Effector memory CD4-positive, alpha-beta T cell (primary cell): Measurements from ENCODE around the gene ETS2.

Experiments used
- DNase-seq, 3 donors: peaks; one replicate each; pipeline ENCODE4 v3.0.0-alpha.2; 2020
- H3K27ac ChIP-seq: 2 replicates; pipeline ENCODE4 v1.7.0; 2013; ENCODE audit warnings: mild to moderate bottlenecking, low read length, moderate library complexity; ENCODE audit not compliant: insufficient read depth, poor library complexity, severe bottlenecking
- H3K27me3 ChIP-seq: replicated peaks from 2 replicates; pipeline ENCODE4 v1.7.0; 2013; ENCODE audit warnings: mild to moderate bottlenecking, low read length; ENCODE audit not compliant: insufficient read depth, control insufficient read depth, poor library complexity, severe bottlenecking
- H3K36me3 ChIP-seq: 2 replicates; pipeline ENCODE4 v1.7.0; 2013; ENCODE audit warnings: mild to moderate bottlenecking, low read length, moderate library complexity; ENCODE audit not compliant: control insufficient read depth, insufficient read depth
- H3K4me1 ChIP-seq: 2 replicates; pipeline ENCODE4 v1.7.0; 2013; ENCODE audit warnings: low read length, mild to moderate bottlenecking; ENCODE audit not compliant: control insufficient read depth, insufficient read depth, poor library complexity, severe bottlenecking
- H3K4me3 ChIP-seq: 2 replicates; pipeline ENCODE4 v1.7.0; 2013; ENCODE audit warnings: low read length, low read depth, mild to moderate bottlenecking; ENCODE audit not compliant: insufficient read depth, poor library complexity, severe bottlenecking
- H3K9me3 ChIP-seq: 2 replicates; pipeline ENCODE4 v1.7.0; 2013; ENCODE audit warnings: mild to moderate bottlenecking, low read length, moderate library complexity; ENCODE audit not compliant: control insufficient read depth

Gene ETS2

GRCh38 chr21:38817371-38818324 is 11.9 kb downstream of the ETS2 start:
- no peak overlapping the region for H3K27ac ChIP-seq
- no peak for DNase-seq
- H3K4me1 ChIP-seq, result no peaks in the 10 kb centered on the region
- peaks cover 88% of the 10 kb centered on the region for H3K36me3 ChIP-seq
- no peaks in the 10 kb centered on the region for H3K9me3 ChIP-seq
- H3K4me3 ChIP-seq, result no peak overlapping the region
- H3K27me3 ChIP-seq, result no peaks in the 10 kb centered on the region

DNA sequence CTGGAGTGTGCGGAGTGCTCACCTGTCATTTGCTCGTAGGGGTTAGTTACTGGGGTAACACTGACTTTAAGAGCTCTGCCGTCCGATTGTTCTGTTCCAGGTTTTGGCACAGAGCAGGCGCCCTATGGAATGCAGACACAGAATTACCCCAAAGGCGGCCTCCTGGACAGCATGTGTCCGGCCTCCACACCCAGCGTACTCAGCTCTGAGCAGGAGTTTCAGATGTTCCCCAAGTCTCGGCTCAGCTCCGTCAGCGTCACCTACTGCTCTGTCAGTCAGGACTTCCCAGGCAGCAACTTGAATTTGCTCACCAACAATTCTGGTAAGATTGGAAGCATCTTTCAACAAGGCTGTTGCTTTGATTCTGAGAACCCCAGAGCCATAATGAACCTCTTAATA is 12.6 kb downstream of the ETS2 start:
- Histone ChIP-seq H3K9me3 (no peaks in the 10 kb centered on the region), H3K27me3 (no peaks in the 10 kb centered on the region), H3K27ac (no peak overlapping the region), H3K36me3 (peaks cover 90% of the 10 kb centered on the region), H3K4me1 (no peaks in the 10 kb centered on the region), H3K4me3 (no peak overlapping the region)
- no peak for DNase-seq

DNA sequence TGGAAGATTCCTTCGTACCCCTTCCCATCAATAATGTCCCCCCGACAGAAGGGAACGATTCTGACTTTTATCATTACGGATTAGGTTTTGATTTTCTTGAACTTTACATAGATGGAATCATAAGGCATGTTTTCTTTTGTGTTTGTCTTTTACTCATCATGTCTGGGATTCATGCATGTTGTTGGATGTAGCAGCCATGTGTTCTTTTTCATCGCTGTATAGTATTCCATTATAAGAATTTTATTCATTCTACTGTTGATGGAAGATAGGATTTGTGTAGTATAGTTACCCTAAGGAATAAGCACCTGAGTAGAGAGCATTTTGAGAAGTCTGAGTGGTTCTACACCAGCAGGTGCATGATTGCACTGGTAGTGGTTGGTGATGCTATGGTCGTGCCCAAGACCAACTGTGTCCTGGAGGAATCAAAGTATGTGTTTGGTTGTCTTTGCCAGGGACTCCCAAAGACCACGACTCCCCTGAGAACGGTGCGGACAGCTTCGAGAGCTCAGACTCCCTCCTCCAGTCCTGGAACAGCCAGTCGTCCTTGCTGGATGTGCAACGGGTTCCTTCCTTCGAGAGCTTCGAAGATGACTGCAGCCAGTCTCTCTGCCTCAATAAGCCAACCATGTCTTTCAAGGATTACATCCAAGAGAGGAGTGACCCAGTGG is 13.5 kb downstream of the ETS2 start:
- Histone ChIP-seq H3K4me3 (no peak overlapping the region), H3K9me3 (no peaks in the 10 kb centered on the region), H3K36me3 (peaks cover 90% of the 10 kb centered on the region), H3K27me3 (no peaks in the 10 kb centered on the region), H3K4me1 (no peaks in the 10 kb centered on the region), H3K27ac (no peak overlapping the region)
- DNase-seq, result no peak

GRCh38 chr21:38819719-38820159 is 14.0 kb downstream of the ETS2 start:
- Histone ChIP-seq H3K4me1 (no peaks in the 10 kb centered on the region), H3K27ac (no peak overlapping the region), H3K36me3 (peaks cover 85% of the 10 kb centered on the region), H3K4me3 (no peak overlapping the region), H3K27me3 (no peaks in the 10 kb centered on the region), H3K9me3 (no peaks in the 10 kb centered on the region)
- DNase-seq, result no peak

- no peak overlapping the region for H3K4me3 ChIP-seq
- H3K4me1 ChIP-seq, result no peaks in the 10 kb centered on the region
- peaks cover 80% of the 10 kb centered on the region for H3K36me3 ChIP-seq
- no peaks in the 10 kb centered on the region for H3K27me3 ChIP-seq
- H3K9me3 ChIP-seq, result no peaks in the 10 kb centered on the region
- no peak overlapping the region for H3K27ac ChIP-seq
- DNase-seq, result no peak
Observed at GRCh38 chr21:38820471-38821239, 14.9 kb downstream of the ETS2 start.

DNA sequence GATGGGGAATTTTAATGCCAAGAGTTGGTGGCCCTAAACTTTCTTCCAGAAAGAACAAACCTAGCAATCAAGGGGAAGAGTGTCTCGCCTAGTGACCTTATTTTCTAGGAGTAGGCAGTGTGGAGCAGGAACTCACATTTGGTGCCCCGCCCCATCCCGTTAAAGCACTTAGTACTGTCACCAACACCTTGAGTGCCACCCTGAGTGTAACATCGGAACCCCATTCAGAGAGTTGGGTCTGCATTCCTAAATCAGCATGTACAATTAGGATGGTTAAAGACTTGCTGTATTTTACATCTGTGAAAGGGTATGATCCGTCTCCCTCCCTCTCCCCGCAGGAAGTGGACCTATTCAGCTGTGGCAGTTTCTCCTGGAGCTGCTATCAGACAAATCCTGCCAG is 15.5 kb downstream of the ETS2 start:
- Histone ChIP-seq H3K9me3 (no peaks in the 10 kb centered on the region), H3K36me3 (peaks cover 77% of the 10 kb centered on the region), H3K4me1 (no peaks in the 10 kb centered on the region), H3K27me3 (no peaks in the 10 kb centered on the region), H3K27ac (no peak overlapping the region), H3K4me3 (no peak overlapping the region)
- DNase-seq, result no peak

DNA sequence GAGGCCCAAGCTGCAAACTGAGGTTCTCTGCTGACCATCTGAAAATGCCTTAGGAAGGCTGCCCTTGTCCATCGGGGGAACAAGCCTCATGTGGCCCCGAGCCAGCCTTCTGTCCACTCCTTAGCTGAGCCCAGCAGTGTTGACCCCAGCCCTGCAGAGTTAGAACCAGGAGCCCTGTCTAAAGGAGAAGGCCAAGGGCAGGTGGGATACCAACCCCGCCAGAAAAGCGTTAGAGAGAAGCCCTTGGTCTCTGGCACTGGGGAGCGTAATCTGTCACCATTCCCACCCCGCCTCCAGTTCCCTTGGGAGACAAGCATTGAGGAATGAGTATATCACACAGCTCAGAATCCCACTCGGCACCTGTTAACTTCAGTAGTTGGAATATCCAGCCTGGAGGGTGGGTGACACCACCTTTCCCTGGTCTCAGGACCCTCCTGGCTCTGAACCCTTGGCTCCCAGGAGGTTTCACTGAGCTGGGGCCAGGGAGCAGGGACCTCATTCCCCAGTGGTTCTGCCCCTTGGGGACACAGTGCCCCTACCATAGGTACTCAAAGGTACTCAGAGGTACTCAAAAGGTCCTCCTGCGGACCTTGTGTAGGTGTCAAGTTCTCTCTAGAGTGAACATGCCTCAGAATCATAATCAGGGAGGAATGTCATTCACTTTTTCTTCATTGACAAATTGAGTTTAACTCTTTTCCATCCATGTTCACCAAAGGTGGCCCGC is 16.4 kb downstream of the ETS2 start:
- peaks cover 68% of the 10 kb centered on the region for H3K36me3 ChIP-seq
- no peak for DNase-seq

DNA sequence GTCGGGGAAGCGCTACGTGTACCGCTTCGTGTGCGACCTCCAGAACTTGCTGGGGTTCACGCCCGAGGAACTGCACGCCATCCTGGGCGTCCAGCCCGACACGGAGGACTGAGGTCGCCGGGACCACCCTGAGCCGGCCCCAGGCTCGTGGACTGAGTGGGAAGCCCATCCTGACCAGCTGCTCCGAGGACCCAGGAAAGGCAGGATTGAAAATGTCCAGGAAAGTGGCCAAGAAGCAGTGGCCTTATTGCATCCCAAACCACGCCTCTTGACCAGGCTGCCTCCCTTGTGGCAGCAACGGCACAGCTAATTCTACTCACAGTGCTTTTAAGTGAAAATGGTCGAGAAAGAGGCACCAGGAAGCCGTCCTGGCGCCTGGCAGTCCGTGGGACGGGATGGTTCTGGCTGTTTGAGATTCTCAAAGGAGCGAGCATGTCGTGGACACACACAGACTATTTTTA is 17.1 kb downstream of the ETS2 start:
- peaks cover 61% of the 10 kb centered on the region for H3K36me3 ChIP-seq
- no peak for DNase-seq
- H3K4me3 ChIP-seq, result no peak overlapping the region
- no peak overlapping the region for H3K27ac ChIP-seq
- no peaks in the 10 kb centered on the region for H3K27me3 ChIP-seq
- no peaks in the 10 kb centered on the region for H3K4me1 ChIP-seq
- no peaks in the 10 kb centered on the region for H3K9me3 ChIP-seq

More for the DNA sequence above, 16.4 kb downstream of the ETS2 start:
- H3K27ac ChIP-seq, result no peak overlapping the region
- H3K4me3 ChIP-seq, result no peak overlapping the region
- no peaks in the 10 kb centered on the region for H3K4me1 ChIP-seq
- no peaks in the 10 kb centered on the region for H3K27me3 ChIP-seq
- no peaks in the 10 kb centered on the region for H3K9me3 ChIP-seq

GRCh38 chr21:38823737-38824123 is 18.0 kb downstream of the ETS2 start:
- peaks cover 52% of the 10 kb centered on the region for H3K36me3 ChIP-seq
- H3K4me3 ChIP-seq, result no peak overlapping the region
- no peak for DNase-seq
- no peaks in the 10 kb centered on the region for H3K9me3 ChIP-seq
- H3K27ac ChIP-seq, result no peak overlapping the region
- no peaks in the 10 kb centered on the region for H3K27me3 ChIP-seq
- no peaks in the 10 kb centered on the region for H3K4me1 ChIP-seq
